H1 (cell line): ENCODE results near the gene NEK10. TPM values are rescaled to one million over a fixed set of nuclear protein-coding genes. Genes with fewer than 3 reads are reported as not detected.

Experiments
- CTCF ChIA-PET: fragments of 300-600 bp; sonication (Branson Sonifier 250); formaldehyde crosslinking; loops from one replicate; lab custom pipeline; 2021; ENCODE audit not compliant: partially characterized antibody; lab: Charles Lee
- POLR2A ChIA-PET: fragments of 300-600 bp; sonication (Branson Sonifier 250); formaldehyde crosslinking; loops from one replicate; lab custom pipeline; 2021; ENCODE audit warnings: inconsistent platforms; ENCODE audit not compliant: partially characterized antibody; lab: Charles Lee
- DNase-seq, 2 experiments: peaks; one replicate each; pipeline versions ENCODE4 v3.0.0 to v3.0.0-alpha.2; 2010 to 2022; ENCODE audit warnings: low spot score in 2 of 2, low read depth in 1 of 2, mixed read lengths in 1 of 2
- FAIRE-seq: peaks from 2 replicates; lab custom pipeline; 2011; peaks lifted over from hg19 to GRCh38; lab: Jason Lieb, UNC
- H2AFZ ChIP-seq: 2 replicates; pipeline ENCODE4 v1.8.1; 2012; ENCODE audit warnings: low read length, inconsistent platforms
- H2AK5ac ChIP-seq: 2 replicates; pipeline ENCODE4 v1.6.1; 2013; ENCODE audit warnings: low read depth, low read length
- H2BK120ac ChIP-seq: replicated peaks from 2 replicates; pipeline ENCODE3; 2013; ENCODE audit warnings: low read depth, low read length, inconsistent platforms
- H2BK12ac ChIP-seq: 2 replicates; pipeline ENCODE4 v1.6.1; 2013; ENCODE audit warnings: low read depth, low read length
- H2BK15ac ChIP-seq: 2 replicates; pipeline ENCODE4 v1.6.1; 2013; ENCODE audit warnings: low read length
- H2BK20ac ChIP-seq: 2 replicates; pipeline ENCODE4 v1.6.1; 2013; ENCODE audit warnings: low read length
- H2BK5ac ChIP-seq: 2 replicates; pipeline ENCODE4 v1.6.1; 2013; ENCODE audit warnings: low read depth, low read length
- H3K14ac ChIP-seq: 2 replicates; pipeline ENCODE4 v1.6.1; 2013; ENCODE audit warnings: inconsistent platforms; ENCODE audit not compliant: insufficient read length
- H3K18ac ChIP-seq: 2 replicates; pipeline ENCODE4 v1.6.1; 2013; ENCODE audit warnings: low read length; ENCODE audit errors: extremely low read depth
- H3K23ac ChIP-seq: 2 replicates; pipeline ENCODE4 v1.6.1; 2013; ENCODE audit warnings: inconsistent platforms; ENCODE audit not compliant: insufficient read length
- H3K23me2 ChIP-seq: 2 replicates; pipeline ENCODE4 v1.6.1; 2013; ENCODE audit warnings: low read depth, low read length
- H3K27ac ChIP-seq: 2 replicates; pipeline ENCODE4 v1.6.1; 2011; ENCODE audit warnings: low read depth, low read length, inconsistent platforms
- H3K27me3 ChIP-seq, 4 experiments: replicated peaks in 1 of 4; 1 replicate in 1 of 4; 2 replicates in 3 of 4; pipeline versions ENCODE4 v1.6.1 to v1.8.1; 2011 to 2013; ENCODE audit warnings: low read length in 3 of 4, mild to moderate bottlenecking in 3 of 4, inconsistent platforms in 2 of 4, mixed read lengths in 2 of 4, moderate library complexity in 1 of 4; ENCODE audit not compliant: control insufficient read depth in 3 of 4, insufficient read depth in 3 of 4; ENCODE audit errors: extremely low read depth in 1 of 4
- H3K36me3 ChIP-seq, 4 experiments: 2 replicates each; pipeline versions ENCODE4 v1.6.1 to v1.8.1; 2011 to 2013; ENCODE audit warnings: mild to moderate bottlenecking in 4 of 4, low read length in 3 of 4, moderate library complexity in 2 of 4, control low read depth in 1 of 4, inconsistent platforms in 1 of 4; ENCODE audit not compliant: insufficient read depth in 4 of 4, control insufficient read depth in 2 of 4
- H3K4ac ChIP-seq: replicated peaks from 2 replicates; pipeline ENCODE3; 2013; ENCODE audit warnings: low read length, low read depth, mixed read lengths, inconsistent platforms; ENCODE audit not compliant: insufficient read length
- H3K4me1 ChIP-seq, 4 experiments: replicated peaks in 1 of 4; 1 replicate in 1 of 4; 2 replicates in 3 of 4; pipeline versions ENCODE4 v1.6.1 to v1.8.1; 2011 to 2013; ENCODE audit warnings: low read length in 3 of 4, inconsistent platforms in 2 of 4, mixed read lengths in 1 of 4; ENCODE audit not compliant: insufficient read depth in 4 of 4, control insufficient read depth in 3 of 4
- H3K4me2 ChIP-seq, 2 experiments: 2 replicates each; pipeline versions ENCODE4 v1.6.1 to v1.8.1; 2011 to 2013; ENCODE audit warnings: low read depth in 2 of 2, low read length in 2 of 2, control low read depth in 1 of 2, inconsistent platforms in 1 of 2, mild to moderate bottlenecking in 1 of 2; ENCODE audit not compliant: insufficient read depth in 1 of 2
- H3K4me3 ChIP-seq, 4 experiments: fragments of 200-600, 300-600 bp in 1 of 4; sonication (generic), shearing (Covaris generic), sonication (Bioruptor Twin) in 1 of 4; 2 replicates each; pipeline versions ENCODE4 v1.5.1 to v1.8.1; 2011 to 2016; ENCODE audit warnings: low read length in 4 of 4, low read depth in 3 of 4, control low read depth in 2 of 4, inconsistent platforms in 2 of 4, mild to moderate bottlenecking in 2 of 4, mixed read lengths in 1 of 4, moderate library complexity in 1 of 4; ENCODE audit not compliant: insufficient read depth in 2 of 4; ENCODE audit errors: extremely low read depth in 1 of 4
- H3K56ac ChIP-seq: replicated peaks from 2 replicates; pipeline ENCODE3; 2013; ENCODE audit warnings: low read depth, mild to moderate bottlenecking, mixed read lengths, low read length, inconsistent platforms; ENCODE audit not compliant: insufficient read length
- H3K79me1 ChIP-seq: 2 replicates; pipeline ENCODE4 v1.6.1; 2013; ENCODE audit warnings: low read depth, low read length, control low read depth
- H3K79me2 ChIP-seq, 2 experiments: 2 replicates each; pipeline versions ENCODE4 v1.6.1 to v1.8.1; 2012 to 2013; ENCODE audit warnings: low read length in 2 of 2, mild to moderate bottlenecking in 2 of 2, inconsistent platforms in 1 of 2; ENCODE audit not compliant: insufficient read depth in 2 of 2, control insufficient read depth in 1 of 2
- H3K9ac ChIP-seq, 4 experiments: replicated peaks in 1 of 4; 1 replicate in 1 of 4; 2 replicates in 3 of 4; pipeline versions ENCODE4 v1.6.1 to v1.8.1; 2011 to 2013; ENCODE audit warnings: low read depth in 3 of 4, low read length in 3 of 4, control low read depth in 2 of 4, mild to moderate bottlenecking in 2 of 4, moderate library complexity in 2 of 4, inconsistent platforms in 1 of 4; ENCODE audit errors: extremely low read depth in 1 of 4
- H3K9me3 ChIP-seq, 2 experiments: 2 replicates each; pipeline versions ENCODE4 v1.6.1 to v1.8.1; 2012 to 2013; ENCODE audit warnings: mild to moderate bottlenecking in 2 of 2, moderate library complexity in 2 of 2, control low read depth in 1 of 2, inconsistent platforms in 1 of 2, low read depth in 1 of 2, low read length in 1 of 2, mixed read lengths in 1 of 2; ENCODE audit not compliant: insufficient read depth in 2 of 2
- H4K20me1 ChIP-seq, 2 experiments: replicated peaks in 1 of 2; 2 replicates each; pipeline versions ENCODE3 to v1.8.1; 2011 to 2013; ENCODE audit warnings: inconsistent platforms in 2 of 2, low read length in 2 of 2, mild to moderate bottlenecking in 1 of 2; ENCODE audit not compliant: insufficient read depth in 2 of 2, control insufficient read depth in 1 of 2
- H4K5ac ChIP-seq: 2 replicates; pipeline ENCODE4 v1.6.1; 2013; ENCODE audit warnings: low read length, low read depth, mixed read lengths, inconsistent platforms; ENCODE audit not compliant: insufficient read length
- H4K8ac ChIP-seq: 2 replicates; pipeline ENCODE4 v1.8.0; 2013; ENCODE audit warnings: mild to moderate bottlenecking, moderate library complexity, low read length, inconsistent platforms; ENCODE audit not compliant: insufficient read depth; ENCODE audit errors: extremely low read depth
- H4K91ac ChIP-seq: replicated peaks from 2 replicates; pipeline ENCODE3; 2013; ENCODE audit warnings: low read length, mixed read lengths, inconsistent platforms; ENCODE audit not compliant: insufficient read length
- ATF2 ChIP-seq: IDR thresholded peaks from 2 replicates; pipeline ENCODE4 v1.6.1; 2012; ENCODE audit warnings: low read length, inconsistent platforms
- BRCA1 ChIP-seq: IDR thresholded peaks from 2 replicates; pipeline ENCODE4 v1.6.1; 2012; ENCODE audit warnings: low read depth, low read length, improper control_type of control experiment
- CEBPB ChIP-seq: IDR thresholded peaks from 2 replicates; pipeline ENCODE4 v1.6.1; 2012; ENCODE audit warnings: low read depth, low read length
- CREB1 ChIP-seq: IDR thresholded peaks from 2 replicates; pipeline ENCODE4 v1.6.1; 2012; ENCODE audit warnings: inconsistent platforms
- CTCF ChIP-seq, 3 experiments: IDR thresholded peaks; 1 replicate in 2 of 3; 2 replicates in 1 of 3; pipeline versions ENCODE4 v1.5.1 to v1.6.1; 2011; ENCODE audit warnings: low read length in 3 of 3, mild to moderate bottlenecking in 3 of 3, inconsistent platforms in 2 of 3, low read depth in 1 of 3, moderate library complexity in 1 of 3; ENCODE audit not compliant: insufficient read depth in 1 of 3; ENCODE audit errors: control extremely low read depth in 1 of 3
- EP300 ChIP-seq, 2 experiments: IDR thresholded peaks; 1 replicate in 1 of 2; 2 replicates in 1 of 2; pipeline ENCODE4 v1.6.1; 2011 to 2012; ENCODE audit warnings: low read depth in 2 of 2, low read length in 2 of 2, mild to moderate bottlenecking in 2 of 2, borderline replicate concordance in 1 of 2, inconsistent platforms in 1 of 2, moderate library complexity in 1 of 2
- JUND ChIP-seq: IDR thresholded peaks from 2 replicates; pipeline ENCODE4 v1.6.1; 2011; ENCODE audit warnings: mild to moderate bottlenecking, improper control_type of control experiment, low read length
- KDM1A ChIP-seq: fragments of 200-600, 300-600 bp; sonication (generic); IDR thresholded peaks from 2 replicates; pipeline ENCODE4 v1.7.1; 2016; ENCODE audit warnings: mild to moderate bottlenecking, low read length, borderline replicate concordance
- RFX5 ChIP-seq: IDR thresholded peaks from 2 replicates; pipeline ENCODE4 v1.6.1; 2011; ENCODE audit warnings: low read depth, low read length, improper control_type of control experiment, borderline replicate concordance
- SIRT6 ChIP-seq: IDR thresholded peaks from one replicate; pipeline ENCODE4 v1.7.1; 2012; ENCODE audit warnings: low read length, inconsistent platforms
- TCF12 ChIP-seq: IDR thresholded peaks from 2 replicates; pipeline ENCODE4 v1.6.1; 2011; ENCODE audit warnings: low read depth, mild to moderate bottlenecking, low read length
- WGBS, 2 experiments: shearing (Covaris generic) in 1 of 2; methylation state at CpG; one replicate each; pipeline versions ENCODE4 v1.1.6 to v1.1.7; 2013 to 2015; ENCODE audit warnings: low lambda C conversion rate in 2 of 2, mixed read lengths in 2 of 2, inconsistent platforms in 1 of 2, low coverage in 1 of 2, missing lambda C conversion rate in 1 of 2; ENCODE audit not compliant: insufficient replicate concordance in 2 of 2, insufficient coverage in 1 of 2, insufficient read length in 1 of 2; ENCODE audit errors: extremely low coverage in 1 of 2, missing lambda C conversion rate in 1 of 2; 5-methylcytosine and 5-hydroxymethylcytosine counted together
- polyA plus RNA-seq, 7 experiments: library from polyadenylated mRNA; depleted of rRNA in 3 of 7; stranded (reverse) in 5 of 7; unstranded in 2 of 7; fragments of >200 nt in 5 of 7; fragments of 200-250 nt in 2 of 7; gene quantifications; 1 replicate in 5 of 7; 2 replicates in 1 of 7; 4 replicates in 1 of 7; pipeline versions ENCODE4 v1.2.1 to v1.2.3, GENCODE V29; 2011 to 2013; ENCODE audit warnings: missing spikeins in 2 of 7, mixed read lengths in 2 of 7
- total RNA-seq: library from RNA; stranded (reverse); fragmentation: NEBNext Ultra II Directional; extraction: Animal tissue kit (Norgen Biotek cat#: 25700); gene quantifications from 2 replicates; pipeline ENCODE4 v1.2.1, GENCODE V29; 2021

The NEK10 gene
- total and polyA plus RNA-seq, 2 of the 8 experiments (the other 6 are each of a cell fraction or from before 2014, with no cell fraction given) = 0.18 to 0.50 TPM

GRCh38 chr3:27253391-27253790, 115.8 kb downstream of the NEK10 start:
- Histone ChIP-seq H2BK20ac (no peak overlapping the region), H2BK120ac (no peak overlapping the region), H2AFZ (no peak overlapping the region), H2AK5ac (no peak overlapping the region), H4K5ac (no peak overlapping the region), H3K14ac (no peak overlapping the region), H3K79me2 (no peaks in the 10 kb centered on the region), H4K91ac (no peak overlapping the region), H3K4me2 (no peak overlapping the region), H2BK12ac (no peak overlapping the region), H3K23me2 (no peaks in the 10 kb centered on the region), H3K9ac (no peak overlapping the region), H3K4me3 (no peak overlapping the region), H4K8ac (no peak overlapping the region), H3K27me3 (peaks cover 0 to 1% (median 0%) of the 10 kb centered on the region in 4 experiments; a peak in 1 of 7 replicates), H3K23ac (no peak overlapping the region), H2BK15ac (no peak overlapping the region), H3K4ac (no peak overlapping the region), H3K36me3 (no peaks in the 10 kb centered on the region), H3K56ac (no peak overlapping the region), H3K18ac (no peak overlapping the region), H3K9me3 (no peaks in the 10 kb centered on the region), H4K20me1 (no peaks in the 10 kb centered on the region), H3K79me1 (no peaks in the 10 kb centered on the region), H3K4me1 (no peaks in the 10 kb centered on the region), H3K27ac (no peak overlapping the region), H2BK5ac (no peak overlapping the region)
- DNase-seq (no peak), FAIRE-seq (no peak)
- 84% methylated on average over 1 of the region's 1 CpG; no CpG with 5 or more reads in 1 of the 2 experiments for WGBS, 2 experiments
- ChIA-PET CTCF (interaction anchor here (0.6 to 3.3 kb wide), 44 partner anchors 7 to 897 kb away, joined by 3 to 64 read pairs (median 4); no protein-coding TSS in a partner anchor), POLR2A (no interaction called here)
- no peak for TF ChIP-seq CEBPB
- no peak for TF ChIP-seq BRCA1
- TF ChIP-seq CTCF (IDR thresholded peaks at IDR 0.05; ENCODE audit: control extremely low read depth in 1 of 3, insufficient read depth in 1 of 3, low read depth in 1 of 3, low read length in 3 of 3) = no peak
- no peak for TF ChIP-seq JUND
- no peak for TF ChIP-seq TCF12
- TF ChIP-seq EP300 (IDR thresholded peaks at IDR 0.05; ENCODE audit: borderline replicate concordance in 1 of 2, low read depth in 2 of 2, low read length in 2 of 2) = no peak
- no peak for TF ChIP-seq CREB1
- no peak for TF ChIP-seq RFX5
- no peak for TF ChIP-seq KDM1A
- no peak for TF ChIP-seq SIRT6
- TF ChIP-seq ATF2 = no peak
